Measurements from ENCODE around the gene BSDC1. TPM values are rescaled to one million over a fixed set of nuclear protein-coding genes. Genes with fewer than 3 reads are reported as not detected.
"Not testable (repeated sequence)": the region's sequence is repeated elsewhere in the genome, so short reads cannot be mapped to it uniquely, and the experiment has no call there.

The BSDC1 gene
- total and polyA plus RNA-seq, 3 experiments from 2014 or later = 35.1 to 50.0 (median 37.6) TPM

GRCh38 chr1:32361674-32362473 lies 32.4 kb downstream of the BSDC1 start:
- Histone ChIP-seq H3K27me3 (ENCODE audit: insufficient read depth, low read length, poor library complexity, severe bottlenecking) (no peaks in the 10 kb centered on the region), H3K27ac (ENCODE audit: low read depth, low read length) (no peak overlapping the region), H3K4me1 (ENCODE audit: insufficient read depth, low read length) (peaks cover 10% of the 10 kb centered on the region), H3K4me3 (ENCODE audit: low read length) (no peak overlapping the region), H3K36me3 (ENCODE audit: insufficient read depth, low read length) (peaks cover 5% of the 10 kb centered on the region), H3K9me3 (ENCODE audit: low read length) (no peaks in the 10 kb centered on the region)
- H3K36me3 Mint-ChIP-seq = peaks cover 0 to 32% (median 11%) of the 10 kb centered on the region in 3 donors
- no peaks in the 10 kb centered on the region for H3K9me3 Mint-ChIP-seq
- peaks cover 3 to 4% of the 10 kb centered on the region in 2 donors for H3K27me3 Mint-ChIP-seq
- ChIA-PET CTCF (interaction anchor here (1.6 kb wide), 1 partner anchor 146 kb away, joined by 3 read pairs; no protein-coding TSS in a partner anchor), POLR2A (no interaction called here)
- peak overlapping the region in 5 of 7 donors; percentile 35 to 68 (median 65) for H3K4me3 Mint-ChIP-seq
- H3K27ac Mint-ChIP-seq = peak overlapping the region in 1 of 8 donors; percentile 14
- DNase-seq = peak in 1 of 5 donors; percentile 39
- peaks cover 20 to 26% (median 22%) of the 10 kb centered on the region in 3 donors for H3K4me1 Mint-ChIP-seq

GRCh38 chr1:32361308-32361673 lies 33.0 kb downstream of the BSDC1 start:
- no peak for DNase-seq
- Histone ChIP-seq H3K4me1 (ENCODE audit: insufficient read depth, low read length) (peaks cover 10% of the 10 kb centered on the region), H3K9me3 (ENCODE audit: low read length) (no peaks in the 10 kb centered on the region), H3K27me3 (ENCODE audit: insufficient read depth, low read length, poor library complexity, severe bottlenecking) (no peaks in the 10 kb centered on the region), H3K36me3 (ENCODE audit: insufficient read depth, low read length) (no peaks in the 10 kb centered on the region), H3K4me3 (ENCODE audit: low read length) (no peak overlapping the region), H3K27ac (ENCODE audit: low read depth, low read length) (no peak overlapping the region)
- Mint-ChIP-seq H3K4me3 (no peak overlapping the region), H3K9me3 (no peaks in the 10 kb centered on the region), H3K27ac (peak overlapping the region in 1 of 8 donors; percentile 71), H3K4me1 (peaks cover 20 to 26% (median 22%) of the 10 kb centered on the region in 3 donors), H3K36me3 (peaks cover 0 to 27% (median 14%) of the 10 kb centered on the region in 3 donors), H3K27me3 (peaks cover 3 to 4% of the 10 kb centered on the region in 2 donors)
- POLR2A ChIA-PET = no interaction called here
- CTCF ChIA-PET = no interaction called here

GRCh38 chr1:32358435-32358834 lies 35.8 kb downstream of the BSDC1 start:
- H3K27ac ChIP-seq (ENCODE audit: low read depth, low read length) = no peak overlapping the region
- Mint-ChIP-seq H3K36me3 (peaks cover 0 to 10% (median 5%) of the 10 kb centered on the region in 3 donors), H3K4me1 (peaks cover 29 to 34% (median 30%) of the 10 kb centered on the region in 3 donors), H3K9me3 (no peaks in the 10 kb centered on the region), H3K27ac (no peak overlapping the region), H3K27me3 (peaks cover 3 to 4% of the 10 kb centered on the region in 2 donors), H3K4me3 (peak overlapping the region in 1 of 7 donors; percentile 3)
- no peaks in the 10 kb centered on the region for H3K27me3 ChIP-seq (ENCODE audit: insufficient read depth, low read length, poor library complexity, severe bottlenecking)
- H3K4me1 ChIP-seq (ENCODE audit: insufficient read depth, low read length) = peaks cover 10% of the 10 kb centered on the region
- CTCF ChIA-PET = interaction anchor here (1.2 kb wide), 1 partner anchor 23 kb away, joined by 3 read pairs; the partner anchor contains the start of gene MARCKSL1
- POLR2A ChIA-PET = interaction anchor here (0.7 to 1.1 kb wide), 2 partner anchors 22 to 24 kb away, joined by 4 to 5 read pairs; partner anchors contain the start of gene MARCKSL1
- no peak overlapping the region for H3K4me3 ChIP-seq (ENCODE audit: low read length)
- no peaks in the 10 kb centered on the region for H3K9me3 ChIP-seq (ENCODE audit: low read length)
- no peak for DNase-seq
- no peaks in the 10 kb centered on the region for H3K36me3 ChIP-seq (ENCODE audit: insufficient read depth, low read length)

GRCh38 chr1:32357614-32358013 lies 36.6 kb downstream of the BSDC1 start:
- H3K9me3 Mint-ChIP-seq = no peaks in the 10 kb centered on the region
- H3K4me3 Mint-ChIP-seq = no peak overlapping the region
- Histone ChIP-seq H3K27ac (ENCODE audit: low read depth, low read length) (no peak overlapping the region), H3K9me3 (ENCODE audit: low read length) (no peaks in the 10 kb centered on the region), H3K27me3 (ENCODE audit: insufficient read depth, low read length, poor library complexity, severe bottlenecking) (no peaks in the 10 kb centered on the region), H3K4me3 (ENCODE audit: low read length) (no peak overlapping the region), H3K4me1 (ENCODE audit: insufficient read depth, low read length) (peaks cover 12% of the 10 kb centered on the region), H3K36me3 (ENCODE audit: insufficient read depth, low read length) (no peaks in the 10 kb centered on the region)
- peaks cover 0 to 8% (median 1%) of the 10 kb centered on the region in 3 donors for H3K36me3 Mint-ChIP-seq
- DNase-seq = no peak
- ChIA-PET POLR2A (interaction anchor here (1.1 kb wide), 1 partner anchor 22 kb away, joined by 5 read pairs; the partner anchor contains the start of gene MARCKSL1), CTCF (interaction anchor here (1.2 kb wide), 1 partner anchor 22 kb away, joined by 3 read pairs; the partner anchor contains the start of gene MARCKSL1)
- H3K27ac Mint-ChIP-seq = no peak overlapping the region
- H3K4me1 Mint-ChIP-seq = peaks cover 28 to 33% (median 31%) of the 10 kb centered on the region in 3 donors
- peaks cover 3 to 4% of the 10 kb centered on the region in 2 donors for H3K27me3 Mint-ChIP-seq

GRCh38 chr1:32356478-32356877 lies 37.8 kb downstream of the BSDC1 start:
- Mint-ChIP-seq H3K9me3 (no peaks in the 10 kb centered on the region), H3K27ac (peak overlapping the region in 1 of 8 donors; percentile 92), H3K36me3 (peaks cover 0 to 8% (median 0%) of the 10 kb centered on the region in 3 donors), H3K4me3 (peak overlapping the region in 1 of 7 donors; percentile 37), H3K4me1 (peaks cover 26 to 33% (median 28%) of the 10 kb centered on the region in 3 donors), H3K27me3 (peaks cover 3 to 4% of the 10 kb centered on the region in 2 donors)
- Histone ChIP-seq H3K4me3 (ENCODE audit: low read length) (no peak overlapping the region), H3K27me3 (ENCODE audit: insufficient read depth, low read length, poor library complexity, severe bottlenecking) (no peaks in the 10 kb centered on the region), H3K36me3 (ENCODE audit: insufficient read depth, low read length) (no peaks in the 10 kb centered on the region), H3K27ac (ENCODE audit: low read depth, low read length) (no peak overlapping the region), H3K9me3 (ENCODE audit: low read length) (no peaks in the 10 kb centered on the region), H3K4me1 (ENCODE audit: insufficient read depth, low read length) (peaks cover 22% of the 10 kb centered on the region)
- ChIA-PET CTCF (interaction anchor here (1.7 kb wide), 1 partner anchor 9 kb away, joined by 4 read pairs; no protein-coding TSS in a partner anchor), POLR2A (no interaction called here)
- no peak for DNase-seq

- POLR2A ChIA-PET = interaction anchor here (2.5 kb wide), 1 partner anchor 20 kb away, joined by 8 read pairs; the partner anchor contains the start of gene MARCKSL1
Measured at GRCh38 chr1:32355778-32356177, 38.5 kb downstream of the BSDC1 start.

GRCh38 chr1:32353886-32354570 lies 40.2 kb downstream of the BSDC1 start:
- no peak for DNase-seq
- peaks cover 26% of the 10 kb centered on the region for H3K4me1 ChIP-seq (ENCODE audit: insufficient read depth, low read length)
- no peak overlapping the region for H3K27ac ChIP-seq (ENCODE audit: low read depth, low read length)
- H3K36me3 Mint-ChIP-seq = peaks cover 0 to 8% (median 0%) of the 10 kb centered on the region in 3 donors
- peaks cover 26 to 39% (median 30%) of the 10 kb centered on the region in 3 donors for H3K4me1 Mint-ChIP-seq
- no peaks in the 10 kb centered on the region for H3K9me3 Mint-ChIP-seq
- H3K4me3 Mint-ChIP-seq = peak overlapping the region; percentile 9 to 86 (median 23)
- H3K27me3 Mint-ChIP-seq = no peaks in the 10 kb centered on the region
- ChIA-PET CTCF (interaction anchor here (1.2 to 2.7 kb wide), 3 partner anchors 18 to 106 kb away, joined by 3 to 6 read pairs (median 5); no protein-coding TSS in a partner anchor), POLR2A (interaction anchor here (2.5 kb wide), 1 partner anchor 18 kb away, joined by 8 read pairs; the partner anchor contains the start of gene MARCKSL1)
- H3K4me3 ChIP-seq (ENCODE audit: low read length) = no peak overlapping the region
- no peaks in the 10 kb centered on the region for H3K27me3 ChIP-seq (ENCODE audit: insufficient read depth, low read length, poor library complexity, severe bottlenecking)
- H3K9me3 ChIP-seq (ENCODE audit: low read length) = no peaks in the 10 kb centered on the region
- no peaks in the 10 kb centered on the region for H3K36me3 ChIP-seq (ENCODE audit: insufficient read depth, low read length)
- H3K27ac Mint-ChIP-seq = peak overlapping the region in 4 of 8 donors; percentile 30 to 90 (median 69)

More at GRCh38 chr1:32355778-32356177, 38.5 kb downstream of the BSDC1 start:
- not testable (repeated sequence) for H3K4me3 ChIP-seq (ENCODE audit: low read length); H3K27me3 Mint-ChIP-seq; H3K9me3 Mint-ChIP-seq; H3K27me3 ChIP-seq (ENCODE audit: insufficient read depth, low read length, poor library complexity, severe bottlenecking); H3K36me3 ChIP-seq (ENCODE audit: insufficient read depth, low read length); DNase-seq; H3K9me3 ChIP-seq (ENCODE audit: low read length); H3K36me3 Mint-ChIP-seq; H3K27ac ChIP-seq (ENCODE audit: low read depth, low read length)
- CTCF ChIA-PET = interaction anchor here (1.1 to 1.7 kb wide), 4 partner anchors 10 to 139 kb away, joined by 3 to 4 read pairs (median 3); no protein-coding TSS in a partner anchor
- H3K4me1 ChIP-seq (ENCODE audit: insufficient read depth, low read length) = peaks cover 24% of the 10 kb centered on the region
- H3K4me1 Mint-ChIP-seq = peaks cover 25 to 35% (median 26%) of the 10 kb centered on the region in 3 donors
- peak overlapping the region in 1 of 7 donors; percentile 37 for H3K4me3 Mint-ChIP-seq
- peak overlapping the region in 1 of 8 donors; percentile 55 for H3K27ac Mint-ChIP-seq
